ENCODE data around the gene ESYT1.

The ESYT1 gene

DNA sequence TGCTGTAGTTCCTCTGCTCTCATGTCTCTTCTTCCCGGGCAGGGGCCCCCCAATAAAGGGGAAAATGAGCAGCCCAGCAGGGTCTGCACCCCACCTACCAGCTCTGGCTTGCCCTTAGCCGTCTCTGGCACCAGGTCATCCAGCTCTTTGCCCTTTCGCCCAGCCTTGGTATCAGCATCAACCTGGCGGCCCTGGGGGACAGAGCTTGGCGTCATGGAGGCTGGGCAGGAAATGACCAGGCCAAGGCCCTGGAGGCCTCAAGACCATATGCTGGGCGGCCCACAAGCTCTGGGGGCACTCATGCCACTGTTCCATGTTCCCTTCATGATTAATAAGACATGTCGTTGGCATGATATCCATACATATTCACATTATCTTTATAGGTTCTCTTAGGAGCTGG, 44.8 kb downstream of the ESYT1 start:
- no peak for DNase-seq (ENCODE audit: low read depth in 1 of 2, low spot score in 1 of 2)

DNA sequence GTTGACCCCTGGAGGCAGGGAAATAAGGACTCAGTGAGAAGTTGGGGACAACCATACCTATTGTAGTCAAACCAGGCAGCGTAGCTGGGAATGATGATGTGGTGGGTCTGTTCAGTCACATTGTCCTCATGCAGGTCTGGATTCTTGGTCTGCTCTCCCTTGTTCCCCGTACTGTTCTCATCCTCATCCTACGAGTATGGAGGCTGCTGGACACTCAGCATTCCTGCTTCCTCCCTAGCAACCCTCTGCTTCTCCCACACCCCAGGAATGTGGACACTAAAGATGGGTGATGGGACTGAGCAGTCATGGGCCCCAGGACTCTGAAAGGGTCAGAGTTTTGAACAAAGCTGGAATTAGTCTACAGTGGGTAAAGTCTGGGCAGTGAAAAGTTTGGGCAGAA, 50.3 kb downstream of the ESYT1 start:
- no peak for DNase-seq (ENCODE audit: low read depth in 1 of 2, low spot score in 1 of 2)
- Histone ChIP-seq H3K27me3 (ENCODE audit: insufficient read depth, poor library complexity, severe bottlenecking) (no peaks in the 10 kb centered on the region), H3K27ac (replicated peaks) (no peak overlapping the region), H3K4me3 (replicated peaks; ENCODE audit: insufficient read depth, low read length) (no peak overlapping the region)
- TF ChIP-seq, protein P1, sequence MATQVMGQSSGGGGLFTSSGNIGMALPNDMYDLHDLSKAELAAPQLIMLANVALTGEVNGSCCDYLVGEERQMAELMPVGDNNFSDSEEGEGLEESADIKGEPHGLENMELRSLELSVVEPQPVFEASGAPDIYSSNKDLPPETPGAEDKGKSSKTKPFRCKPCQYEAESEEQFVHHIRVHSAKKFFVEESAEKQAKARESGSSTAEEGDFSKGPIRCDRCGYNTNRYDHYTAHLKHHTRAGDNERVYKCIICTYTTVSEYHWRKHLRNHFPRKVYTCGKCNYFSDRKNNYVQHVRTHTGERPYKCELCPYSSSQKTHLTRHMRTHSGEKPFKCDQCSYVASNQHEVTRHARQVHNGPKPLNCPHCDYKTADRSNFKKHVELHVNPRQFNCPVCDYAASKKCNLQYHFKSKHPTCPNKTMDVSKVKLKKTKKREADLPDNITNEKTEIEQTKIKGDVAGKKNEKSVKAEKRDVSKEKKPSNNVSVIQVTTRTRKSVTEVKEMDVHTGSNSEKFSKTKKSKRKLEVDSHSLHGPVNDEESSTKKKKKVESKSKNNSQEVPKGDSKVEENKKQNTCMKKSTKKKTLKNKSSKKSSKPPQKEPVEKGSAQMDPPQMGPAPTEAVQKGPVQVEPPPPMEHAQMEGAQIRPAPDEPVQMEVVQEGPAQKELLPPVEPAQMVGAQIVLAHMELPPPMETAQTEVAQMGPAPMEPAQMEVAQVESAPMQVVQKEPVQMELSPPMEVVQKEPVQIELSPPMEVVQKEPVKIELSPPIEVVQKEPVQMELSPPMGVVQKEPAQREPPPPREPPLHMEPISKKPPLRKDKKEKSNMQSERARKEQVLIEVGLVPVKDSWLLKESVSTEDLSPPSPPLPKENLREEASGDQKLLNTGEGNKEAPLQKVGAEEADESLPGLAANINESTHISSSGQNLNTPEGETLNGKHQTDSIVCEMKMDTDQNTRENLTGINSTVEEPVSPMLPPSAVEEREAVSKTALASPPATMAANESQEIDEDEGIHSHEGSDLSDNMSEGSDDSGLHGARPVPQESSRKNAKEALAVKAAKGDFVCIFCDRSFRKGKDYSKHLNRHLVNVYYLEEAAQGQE (IDR thresholded peaks at IDR 0.05; ENCODE audit: insufficient replicate concordance, low read depth): no peak
- TF ChIP-seq GABPA (IDR thresholded peaks at IDR 0.05; ENCODE audit: low read depth) (no peak), POLR2AphosphoS5 (IDR thresholded peaks at IDR 0.05; ENCODE audit: low read depth) (no peak), SPI1 (IDR thresholded peaks at IDR 0.05; ENCODE audit: borderline replicate concordance, low read depth) (no peak)
- TF ChIP-seq, protein P2, sequence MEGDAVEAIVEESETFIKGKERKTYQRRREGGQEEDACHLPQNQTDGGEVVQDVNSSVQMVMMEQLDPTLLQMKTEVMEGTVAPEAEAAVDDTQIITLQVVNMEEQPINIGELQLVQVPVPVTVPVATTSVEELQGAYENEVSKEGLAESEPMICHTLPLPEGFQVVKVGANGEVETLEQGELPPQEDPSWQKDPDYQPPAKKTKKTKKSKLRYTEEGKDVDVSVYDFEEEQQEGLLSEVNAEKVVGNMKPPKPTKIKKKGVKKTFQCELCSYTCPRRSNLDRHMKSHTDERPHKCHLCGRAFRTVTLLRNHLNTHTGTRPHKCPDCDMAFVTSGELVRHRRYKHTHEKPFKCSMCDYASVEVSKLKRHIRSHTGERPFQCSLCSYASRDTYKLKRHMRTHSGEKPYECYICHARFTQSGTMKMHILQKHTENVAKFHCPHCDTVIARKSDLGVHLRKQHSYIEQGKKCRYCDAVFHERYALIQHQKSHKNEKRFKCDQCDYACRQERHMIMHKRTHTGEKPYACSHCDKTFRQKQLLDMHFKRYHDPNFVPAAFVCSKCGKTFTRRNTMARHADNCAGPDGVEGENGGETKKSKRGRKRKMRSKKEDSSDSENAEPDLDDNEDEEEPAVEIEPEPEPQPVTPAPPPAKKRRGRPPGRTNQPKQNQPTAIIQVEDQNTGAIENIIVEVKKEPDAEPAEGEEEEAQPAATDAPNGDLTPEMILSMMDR (IDR thresholded peaks at IDR 0.05; ENCODE audit: insufficient read depth, low read length): no peak

More for the DNA sequence above, 44.8 kb downstream of the ESYT1 start:
- Histone ChIP-seq H3K4me3 (replicated peaks; ENCODE audit: insufficient read depth, low read length) (no peak overlapping the region), H3K27me3 (ENCODE audit: insufficient read depth, poor library complexity, severe bottlenecking) (no peaks in the 10 kb centered on the region), H3K27ac (replicated peaks) (no peak overlapping the region)
- TF ChIP-seq GABPA (IDR thresholded peaks at IDR 0.05; ENCODE audit: low read depth) (no peak), SPI1 (IDR thresholded peaks at IDR 0.05; ENCODE audit: borderline replicate concordance, low read depth) (no peak)

DNA sequence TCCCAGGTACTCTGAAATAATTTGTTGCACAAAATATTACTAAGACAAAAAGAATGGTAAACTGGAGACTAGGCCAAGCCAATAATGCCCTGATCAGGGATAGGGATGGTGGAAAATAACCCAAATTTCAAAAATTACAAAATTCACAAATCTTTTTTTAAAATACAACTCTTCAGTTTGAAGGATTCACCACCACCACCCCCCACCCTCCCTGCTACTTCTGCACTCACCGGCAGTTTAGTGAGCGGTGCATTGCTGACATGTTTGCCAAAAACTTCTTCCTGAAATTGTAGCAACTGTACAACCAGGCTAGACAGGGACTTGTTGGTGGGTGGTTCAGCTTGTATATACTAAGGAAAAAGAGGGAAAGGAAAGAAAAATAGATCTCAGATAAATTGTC, 58.9 kb downstream of the ESYT1 start:
- no peaks in the 10 kb centered on the region for H3K27me3 ChIP-seq (ENCODE audit: insufficient read depth, poor library complexity, severe bottlenecking)
- TF ChIP-seq, protein P1 (IDR thresholded peaks at IDR 0.05; ENCODE audit: insufficient replicate concordance, low read depth): no peak
- TF ChIP-seq SPI1 (IDR thresholded peaks at IDR 0.05; ENCODE audit: borderline replicate concordance, low read depth) (no peak), GABPA (IDR thresholded peaks at IDR 0.05; ENCODE audit: low read depth) (no peak), POLR2AphosphoS5 (IDR thresholded peaks at IDR 0.05; ENCODE audit: low read depth) (no peak)
- TF ChIP-seq, protein P2 (IDR thresholded peaks at IDR 0.05; ENCODE audit: insufficient read depth, low read length): no peak
- H3K27ac ChIP-seq (replicated peaks): peak overlapping the region; percentile 18; the same call in 1 of the 2 replicates
- peak overlapping the region; percentile 86; the same call in 1 of the 2 replicates for H3K4me3 ChIP-seq (replicated peaks; ENCODE audit: insufficient read depth, low read length)
- peak in 1 of 2 experiments; percentile 28 for DNase-seq (ENCODE audit: low read depth in 1 of 2, low spot score in 1 of 2)

DNA sequence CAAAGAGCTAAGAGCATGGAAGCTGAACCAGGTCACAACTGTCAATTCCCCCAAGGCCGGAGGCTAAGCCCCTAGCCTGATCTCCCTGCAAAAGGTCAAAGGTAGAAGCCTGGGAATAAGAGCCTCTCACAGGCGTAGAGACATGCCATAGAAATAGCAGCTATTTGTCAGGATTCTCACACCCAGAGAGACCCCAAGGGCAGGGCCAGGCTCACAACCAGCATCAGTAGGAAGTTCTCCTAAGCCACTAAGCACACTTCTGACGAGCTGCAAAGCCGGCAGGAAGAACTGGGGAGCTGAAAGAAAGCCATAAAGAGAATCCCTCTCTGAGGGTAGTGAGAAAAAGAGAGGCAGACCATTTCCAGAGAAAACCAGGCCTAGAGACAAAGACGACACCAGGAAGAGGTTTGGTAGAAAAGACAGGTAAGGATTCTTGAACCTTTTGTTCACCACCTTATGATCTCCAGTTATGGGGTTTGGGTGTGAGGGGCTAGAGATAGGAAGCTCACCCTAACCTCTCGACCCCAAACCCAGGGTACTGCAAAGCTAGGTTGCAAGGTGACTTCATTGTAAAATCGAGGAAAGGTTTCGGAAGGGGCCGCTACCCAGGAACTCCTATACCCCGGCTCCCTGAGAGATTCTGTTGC, 60.2 kb downstream of the ESYT1 start:
- DNase-seq (ENCODE audit: low read depth in 1 of 2, low spot score in 1 of 2): peak in 1 of 2 experiments; percentile 30
- TF ChIP-seq, protein P1 (IDR thresholded peaks at IDR 0.05; ENCODE audit: insufficient replicate concordance, low read depth): no peak
- TF ChIP-seq, protein P2 (IDR thresholded peaks at IDR 0.05; ENCODE audit: insufficient read depth, low read length): no peak
- TF ChIP-seq SPI1 (IDR thresholded peaks at IDR 0.05; ENCODE audit: borderline replicate concordance, low read depth): no peak
- TF ChIP-seq GABPA (IDR thresholded peaks at IDR 0.05; ENCODE audit: low read depth): no peak
- Histone ChIP-seq H3K27me3 (ENCODE audit: insufficient read depth, poor library complexity, severe bottlenecking) (no peaks in the 10 kb centered on the region), H3K4me3 (replicated peaks; ENCODE audit: insufficient read depth, low read length) (peak overlapping the region; percentile 86), H3K27ac (replicated peaks) (peak overlapping the region; percentile 78)

Measured in HL-60 (cell line).